GM21526 (cell line): ENCODE data around the gene LCOR.

ENCODE experiments used
- ATAC-seq: cut with Tn5 transposase; IDR thresholded peaks from one replicate; pipeline ENCODE4 v1.9.1; 2021; ENCODE audit warnings: moderate library complexity; ENCODE audit not compliant: unreplicated experiment, low FRiP score

LCOR gene

GRCh38 chr10:97004591-97004990 lies 172.5 kb downstream of the LCOR start:
- ATAC-seq: no peak

- ATAC-seq: no peak
Measured at GRCh38 chr10:97005349-97005748, 173.3 kb downstream of the LCOR start.

- no peak for ATAC-seq
Measured at GRCh38 chr10:97006364-97006763, 174.3 kb downstream of the LCOR start.

- no peak for ATAC-seq
Measured at GRCh38 chr10:97007417-97007816, 175.3 kb downstream of the LCOR start.

- no peak for ATAC-seq
Measured at GRCh38 chr10:97010695-97011206, 178.7 kb downstream of the LCOR start.

GRCh38 chr10:97011397-97011796 lies 179.3 kb downstream of the LCOR start:
- ATAC-seq: no peak

- ATAC-seq: no peak
Measured at GRCh38 chr10:97012470-97012869, 180.4 kb downstream of the LCOR start.

- ATAC-seq: no peak
Measured at GRCh38 chr10:97013568-97013967, 181.5 kb downstream of the LCOR start.

GRCh38 chr10:97013983-97014382 lies 181.9 kb downstream of the LCOR start:
- no peak for ATAC-seq

- no peak for ATAC-seq
Measured at GRCh38 chr10:97015240-97015639, 183.1 kb downstream of the LCOR start.

- peak; percentile 53 for ATAC-seq
Measured at GRCh38 chr10:97016728-97017473, 184.8 kb downstream of the LCOR start.

- ATAC-seq: no peak
Measured at GRCh38 chr10:97017474-97017903, 185.4 kb downstream of the LCOR start.

GRCh38 chr10:97018251-97019212 lies 186.4 kb downstream of the LCOR start:
- ATAC-seq: no peak

- ATAC-seq: no peak
Measured at GRCh38 chr10:97019213-97019844, 187.2 kb downstream of the LCOR start.

GRCh38 chr10:97020452-97021400 lies 188.6 kb downstream of the LCOR start:
- ATAC-seq: no peak

GRCh38 chr10:97022616-97023015 lies 190.5 kb downstream of the LCOR start:
- no peak for ATAC-seq

GRCh38 chr10:97023401-97024167 lies 191.5 kb downstream of the LCOR start:
- ATAC-seq: no peak

GRCh38 chr10:97024168-97025073 lies 192.3 kb downstream of the LCOR start:
- ATAC-seq: no peak
